Type B pancreatic cell (in vitro differentiated cells): ENCODE results near the gene ITPRID1. TPM values are rescaled to one million over a fixed set of nuclear protein-coding genes. Genes with fewer than 3 reads are reported as not detected.

Experiments
- DNase-seq: peaks from one replicate; pipeline ENCODE4 v3.0.0; 2021; ENCODE audit warnings: mixed read lengths; ENCODE audit not compliant: unreplicated experiment; ENCODE audit errors: extremely low spot score
- H3K27ac Mint-ChIP-seq: 2 replicates; pipeline ENCODE4 v1.8.0; 2021; ENCODE audit warnings: mild to moderate bottlenecking, mixed read lengths
- H3K27me3 Mint-ChIP-seq: 2 replicates; pipeline ENCODE4 v1.8.0; 2021; ENCODE audit warnings: mixed read lengths
- H3K36me3 Mint-ChIP-seq: 2 replicates; pipeline ENCODE4 v1.8.0; 2021; ENCODE audit warnings: mixed read lengths
- H3K4me1 Mint-ChIP-seq: one replicate; pipeline ENCODE4 v1.8.0; 2021; ENCODE audit warnings: mixed read lengths; ENCODE audit not compliant: unreplicated experiment
- H3K4me3 Mint-ChIP-seq: 2 replicates; pipeline ENCODE4 v1.8.0; 2021; ENCODE audit warnings: mild to moderate bottlenecking, mixed read lengths
- H3K9me3 Mint-ChIP-seq: 2 replicates; pipeline ENCODE4 v1.8.0; 2021; ENCODE audit warnings: mixed read lengths
- CTCF ChIP-seq: fragments of 200-600 bp; sonication (generic); conservative IDR thresholded peaks from 2 replicates; pipeline ENCODE4 v1.5.0; 2021; ENCODE audit warnings: antibody characterized with exemption, mild to moderate bottlenecking
- total RNA-seq: library from RNA; stranded (reverse); gene quantifications from 2 replicates; pipeline ENCODE4 v1.2.1, GENCODE V29; 2021; ENCODE audit warnings: low replicate concordance

Gene ITPRID1
- total RNA-seq, 1 donor from 2014 or later, result 0.14 TPM

- DNase-seq, result no peak
- Mint-ChIP-seq H3K4me3 (no peak overlapping the region), H3K4me1 (peaks cover 9% of the 10 kb centered on the region), H3K27me3 (peaks cover 2% of the 10 kb centered on the region), H3K27ac (no peak overlapping the region), H3K36me3 (no peaks in the 10 kb centered on the region), H3K9me3 (no peaks in the 10 kb centered on the region)
- TF ChIP-seq CTCF, result no peak
Observed at GRCh38 chr7:31648880-31649279, 135.0 kb downstream of the ITPRID1 start.

- Mint-ChIP-seq H3K4me1 (peaks cover 9% of the 10 kb centered on the region), H3K9me3 (no peaks in the 10 kb centered on the region), H3K4me3 (no peak overlapping the region), H3K27me3 (peaks cover 11% of the 10 kb centered on the region), H3K36me3 (no peaks in the 10 kb centered on the region), H3K27ac (no peak overlapping the region)
- TF ChIP-seq CTCF, result no peak
- DNase-seq, result no peak
Observed at GRCh38 chr7:31651234-31652062, 137.6 kb downstream of the ITPRID1 start.

GRCh38 chr7:31652063-31652326 is 138.1 kb downstream of the ITPRID1 start:
- Mint-ChIP-seq H3K27me3 (peaks cover 11% of the 10 kb centered on the region), H3K4me1 (peaks cover 9% of the 10 kb centered on the region), H3K4me3 (no peak overlapping the region), H3K27ac (no peak overlapping the region), H3K9me3 (no peaks in the 10 kb centered on the region), H3K36me3 (no peaks in the 10 kb centered on the region)
- TF ChIP-seq CTCF, result no peak
- no peak for DNase-seq

GRCh38 chr7:31663072-31663471 is 149.2 kb downstream of the ITPRID1 start:
- Mint-ChIP-seq H3K36me3 (no peaks in the 10 kb centered on the region), H3K4me3 (no peak overlapping the region)

GRCh38 chr7:31664890-31665289 is 151.0 kb downstream of the ITPRID1 start:
- H3K27me3 Mint-ChIP-seq, result peaks cover 3% of the 10 kb centered on the region
- no peaks in the 10 kb centered on the region for H3K36me3 Mint-ChIP-seq
- no peak overlapping the region for H3K27ac Mint-ChIP-seq
- DNase-seq, result no peak
- H3K4me3 Mint-ChIP-seq, result no peak overlapping the region
- no peaks in the 10 kb centered on the region for H3K9me3 Mint-ChIP-seq
- H3K4me1 Mint-ChIP-seq, result no peaks in the 10 kb centered on the region
- no peak for TF ChIP-seq CTCF

More at GRCh38 chr7:31663072-31663471, 149.2 kb downstream of the ITPRID1 start:
- peak; percentile 46 for TF ChIP-seq CTCF
- Mint-ChIP-seq H3K4me1 (no peaks in the 10 kb centered on the region), H3K27ac (no peak overlapping the region), H3K27me3 (peaks cover 3% of the 10 kb centered on the region), H3K9me3 (no peaks in the 10 kb centered on the region)
- no peak for DNase-seq

- peaks cover 3% of the 10 kb centered on the region for H3K27me3 Mint-ChIP-seq
- TF ChIP-seq CTCF, result no peak
- no peak for DNase-seq
- no peaks in the 10 kb centered on the region for H3K36me3 Mint-ChIP-seq
- no peak overlapping the region for H3K27ac Mint-ChIP-seq
- H3K9me3 Mint-ChIP-seq, result no peaks in the 10 kb centered on the region
- no peak overlapping the region for H3K4me3 Mint-ChIP-seq
- no peaks in the 10 kb centered on the region for H3K4me1 Mint-ChIP-seq
Observed at GRCh38 chr7:31665546-31665945, 151.7 kb downstream of the ITPRID1 start.
